Testis (tissue), 2 donors: Measurements from ENCODE around the gene CFLAR.

ENCODE experiments used
- POLR2A ChIP-seq: fragments of 450-650 bp; IDR thresholded peaks from one replicate; pipeline ENCODE4 v1.6.1; 2017; ENCODE audit warnings: antibody characterized with exemption, mild to moderate bottlenecking, moderate library complexity
- TF ChIP-seq, protein P1 (sequence below), 3 experiments: fragments of 450-650 bp in 2 of 3; fragments of 200-600 bp in 1 of 3; sonication (generic) in 1 of 3; IDR thresholded peaks; one replicate each; pipeline ENCODE4 v1.5.1; 2016 to 2019; ENCODE audit warnings: antibody characterized with exemption in 3 of 3, mild to moderate bottlenecking in 2 of 3, moderate library complexity in 1 of 3

DNA sequence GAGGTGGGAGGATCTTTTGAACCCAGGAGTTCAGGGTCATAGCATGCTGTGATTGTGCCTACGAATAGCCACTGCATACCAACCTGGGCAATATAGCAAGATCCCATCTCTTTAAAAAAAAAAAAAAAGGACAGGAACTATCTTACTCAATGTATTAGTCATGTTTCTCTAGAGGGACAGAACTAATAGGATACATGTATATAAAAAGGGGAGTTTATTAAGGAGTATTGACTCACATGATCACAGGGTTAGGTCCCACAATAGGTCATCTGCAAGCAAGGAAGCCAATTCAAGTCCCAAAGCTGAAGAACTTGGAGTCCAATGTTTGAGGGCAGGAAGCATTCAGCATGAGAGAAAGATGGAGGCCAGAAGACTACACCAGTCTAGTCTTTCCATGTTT lies 48.2 kb downstream of the CFLAR start:
- TF ChIP-seq, protein P1, sequence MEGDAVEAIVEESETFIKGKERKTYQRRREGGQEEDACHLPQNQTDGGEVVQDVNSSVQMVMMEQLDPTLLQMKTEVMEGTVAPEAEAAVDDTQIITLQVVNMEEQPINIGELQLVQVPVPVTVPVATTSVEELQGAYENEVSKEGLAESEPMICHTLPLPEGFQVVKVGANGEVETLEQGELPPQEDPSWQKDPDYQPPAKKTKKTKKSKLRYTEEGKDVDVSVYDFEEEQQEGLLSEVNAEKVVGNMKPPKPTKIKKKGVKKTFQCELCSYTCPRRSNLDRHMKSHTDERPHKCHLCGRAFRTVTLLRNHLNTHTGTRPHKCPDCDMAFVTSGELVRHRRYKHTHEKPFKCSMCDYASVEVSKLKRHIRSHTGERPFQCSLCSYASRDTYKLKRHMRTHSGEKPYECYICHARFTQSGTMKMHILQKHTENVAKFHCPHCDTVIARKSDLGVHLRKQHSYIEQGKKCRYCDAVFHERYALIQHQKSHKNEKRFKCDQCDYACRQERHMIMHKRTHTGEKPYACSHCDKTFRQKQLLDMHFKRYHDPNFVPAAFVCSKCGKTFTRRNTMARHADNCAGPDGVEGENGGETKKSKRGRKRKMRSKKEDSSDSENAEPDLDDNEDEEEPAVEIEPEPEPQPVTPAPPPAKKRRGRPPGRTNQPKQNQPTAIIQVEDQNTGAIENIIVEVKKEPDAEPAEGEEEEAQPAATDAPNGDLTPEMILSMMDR (IDR thresholded peaks at IDR 0.05): no peak
- no peak for TF ChIP-seq POLR2A
